ENCODE data around the gene UHRF1. TPM values are rescaled to one million over a fixed set of nuclear protein-coding genes. Genes with fewer than 3 reads are reported as not detected.
"Not testable (repeated sequence)": the region's sequence is repeated elsewhere in the genome, so short reads cannot be mapped to it uniquely, and the experiment has no call there.

The UHRF1 gene
- total RNA-seq, 1 experiment from 2014 or later, result 65.6 TPM

- in situ Hi-C loops (cut with HindIII; ENCODE audit: low pct_unique_long_range_greater_than_20kb, low sequenced_read_pairs), result no loop called here
- DNase-seq (ENCODE audit: low read depth), result peak; percentile 69
Observed at GRCh38 chr19:4966591-4966990, 57.3 kb downstream of the UHRF1 start.

GRCh38 chr19:4967738-4968461 is 58.6 kb downstream of the UHRF1 start:
- in situ Hi-C loops (cut with HindIII; ENCODE audit: low pct_unique_long_range_greater_than_20kb, low sequenced_read_pairs), result no loop called here

GRCh38 chr19:4968462-4969291 is 59.4 kb downstream of the UHRF1 start, which contains the start of gene KDM4B:
Gene KDM4B (plus strand): TSS chr19:4969113. CDS start chr19:5032891, 63,778 bp downstream.
- DNase-seq (ENCODE audit: low read depth), result peak; percentile 100
- in situ Hi-C loops (cut with HindIII; ENCODE audit: low pct_unique_long_range_greater_than_20kb, low sequenced_read_pairs), result no loop called here

More at GRCh38 chr19:4967738-4968461, 58.6 kb downstream of the UHRF1 start:
- DNase-seq (ENCODE audit: low read depth), result peak; percentile 52

- no peak for DNase-seq (ENCODE audit: low read depth)
- in situ Hi-C loops (cut with HindIII; ENCODE audit: low pct_unique_long_range_greater_than_20kb, low sequenced_read_pairs), result no loop called here
Observed at GRCh38 chr19:4969292-4969771, 60.0 kb downstream of the UHRF1 start.

GRCh38 chr19:4969772-4970531 is 60.7 kb downstream of the UHRF1 start:
- in situ Hi-C loops (cut with HindIII; ENCODE audit: low pct_unique_long_range_greater_than_20kb, low sequenced_read_pairs), result no loop called here
- peak; percentile 31 for DNase-seq (ENCODE audit: low read depth)

- in situ Hi-C loops (cut with HindIII; ENCODE audit: low pct_unique_long_range_greater_than_20kb, low sequenced_read_pairs), result no loop called here
- peak; percentile 48 for DNase-seq (ENCODE audit: low read depth)
Observed at GRCh38 chr19:4970558-4971423, 61.5 kb downstream of the UHRF1 start.

GRCh38 chr19:4971424-4971793 is 62.1 kb downstream of the UHRF1 start:
- in situ Hi-C loops (cut with HindIII; ENCODE audit: low pct_unique_long_range_greater_than_20kb, low sequenced_read_pairs), result no loop called here
- peak; percentile 58 for DNase-seq (ENCODE audit: low read depth)

- DNase-seq (ENCODE audit: low read depth), result no peak
- in situ Hi-C loops (cut with HindIII; ENCODE audit: low pct_unique_long_range_greater_than_20kb, low sequenced_read_pairs), result no loop called here
Observed at GRCh38 chr19:4971816-4972495, 62.7 kb downstream of the UHRF1 start.

GRCh38 chr19:4972509-4973230 is 63.4 kb downstream of the UHRF1 start:
- DNase-seq (ENCODE audit: low read depth), result peak; percentile 71

GRCh38 chr19:4974880-4975469 is 65.7 kb downstream of the UHRF1 start:
- in situ Hi-C loops (cut with HindIII; ENCODE audit: low pct_unique_long_range_greater_than_20kb, low sequenced_read_pairs), result no loop called here

More at GRCh38 chr19:4972509-4973230, 63.4 kb downstream of the UHRF1 start:
- in situ Hi-C loops (cut with HindIII; ENCODE audit: low pct_unique_long_range_greater_than_20kb, low sequenced_read_pairs), result no loop called here

GRCh38 chr19:4975601-4976000 is 66.3 kb downstream of the UHRF1 start:
- in situ Hi-C loops (cut with HindIII; ENCODE audit: low pct_unique_long_range_greater_than_20kb, low sequenced_read_pairs); DNase-seq (ENCODE audit: low read depth): not testable (repeated sequence)

More at GRCh38 chr19:4974880-4975469, 65.7 kb downstream of the UHRF1 start:
- DNase-seq (ENCODE audit: low read depth), result no peak

- in situ Hi-C loops (cut with HindIII; ENCODE audit: low pct_unique_long_range_greater_than_20kb, low sequenced_read_pairs), result no loop called here
- DNase-seq (ENCODE audit: low read depth), result peak; percentile 57
Observed at GRCh38 chr19:4976401-4977298, 67.3 kb downstream of the UHRF1 start.

GRCh38 chr19:4977299-4978174 is 68.2 kb downstream of the UHRF1 start:
- DNase-seq (ENCODE audit: low read depth), result peak; percentile 39
- in situ Hi-C loops (cut with HindIII; ENCODE audit: low pct_unique_long_range_greater_than_20kb, low sequenced_read_pairs), result no loop called here

- no peak for DNase-seq (ENCODE audit: low read depth)
- in situ Hi-C loops (cut with HindIII; ENCODE audit: low pct_unique_long_range_greater_than_20kb, low sequenced_read_pairs), result no loop called here
Observed at GRCh38 chr19:4979211-4979807, 70.0 kb downstream of the UHRF1 start.

All from Caki2 (cell line).